ENCODE measurements around the gene SOX30.

The SOX30 gene

GRCh38 chr5:157659868-157660660 is 7.8 kb upstream of the SOX30 start:
- no peak for DNase-seq (ENCODE audit: low spot score)

- DNase-seq (ENCODE audit: low spot score), result no peak
Observed at GRCh38 chr5:157658893-157659292, 6.7 kb upstream of the SOX30 start.

- no peak for DNase-seq (ENCODE audit: low spot score)
Observed at GRCh38 chr5:157657516-157657915, 5.3 kb upstream of the SOX30 start.

- no peak for DNase-seq (ENCODE audit: low spot score)
Observed at GRCh38 chr5:157651623-157652376, 438 bp downstream of the SOX30 start.

- no peak for DNase-seq (ENCODE audit: low spot score)
Observed at GRCh38 chr5:157650991-157651611, 1.1 kb downstream of the SOX30 start.

GRCh38 chr5:157649101-157649500 is 3.1 kb downstream of the SOX30 start:
- DNase-seq (ENCODE audit: low spot score), result no peak

GRCh38 chr5:157648275-157648990 is 3.8 kb downstream of the SOX30 start:
- no peak for DNase-seq (ENCODE audit: low spot score)

GRCh38 chr5:157640406-157641066 is 11.7 kb downstream of the SOX30 start:
- no peak for DNase-seq (ENCODE audit: low spot score)

- DNase-seq (ENCODE audit: low spot score), result no peak
Observed at GRCh38 chr5:157630341-157630740, 21.9 kb downstream of the SOX30 start.

GRCh38 chr5:157626831-157627230 is 25.4 kb downstream of the SOX30 start:
- no peak for DNase-seq (ENCODE audit: low spot score)

- no peak for DNase-seq (ENCODE audit: low spot score)
Observed at GRCh38 chr5:157624144-157624543, 28.1 kb downstream of the SOX30 start.

- no peak for DNase-seq (ENCODE audit: low spot score)
Observed at GRCh38 chr5:157620776-157621175, 31.5 kb downstream of the SOX30 start.

- DNase-seq (ENCODE audit: low spot score), result no peak
Observed at GRCh38 chr5:157618191-157618765, 34.0 kb downstream of the SOX30 start.

GRCh38 chr5:157616785-157617184 is 35.5 kb downstream of the SOX30 start:
- no peak for DNase-seq (ENCODE audit: low spot score)

GRCh38 chr5:157613385-157614245 is 38.6 kb downstream of the SOX30 start:
- no peak for DNase-seq (ENCODE audit: low spot score)

- no peak for DNase-seq (ENCODE audit: low spot score)
Observed at GRCh38 chr5:157612581-157612980, 39.7 kb downstream of the SOX30 start.

GRCh38 chr5:157611571-157612476 is 40.4 kb downstream of the SOX30 start:
- no peak for DNase-seq (ENCODE audit: low spot score)

GRCh38 chr5:157610990-157611389 is 41.2 kb downstream of the SOX30 start:
- no peak for DNase-seq (ENCODE audit: low spot score)

- no peak for DNase-seq (ENCODE audit: low spot score)
Observed at GRCh38 chr5:157608972-157609565, 43.2 kb downstream of the SOX30 start.
